HepG2 (cell line): ENCODE data around the gene CABP2. TPM values are rescaled to one million over a fixed set of nuclear protein-coding genes. Genes with fewer than 3 reads are reported as not detected.

Experiments
- BRCA1 ChIP-seq: sonication (generic); formaldehyde crosslinking; IDR thresholded peaks from 2 replicates; pipeline ENCODE4 v1.4.0; 2020; ENCODE audit warnings: missing genetic modification reagents
- CC2D1A ChIP-seq: sonication (generic); formaldehyde crosslinking; IDR thresholded peaks from 2 replicates; pipeline ENCODE4 v1.8.1; 2023; ENCODE audit warnings: mild to moderate bottlenecking, missing genetic modification reagents
- DPF2 ChIP-seq: sonication (generic); formaldehyde crosslinking; IDR thresholded peaks from 2 replicates; pipeline ENCODE4 v1.4.0; 2020; ENCODE audit warnings: mild to moderate bottlenecking, low read depth, missing genetic modification reagents, borderline replicate concordance
- ELF1 ChIP-seq: sonication (generic); formaldehyde crosslinking; IDR thresholded peaks from 2 replicates; pipeline ENCODE4 v1.4.0; 2020; ENCODE audit warnings: missing genetic modification reagents
- HCFC1 ChIP-seq: fragments of 150-350 bp; IDR thresholded peaks from 2 replicates; pipeline ENCODE4 v1.6.1; 2014; ENCODE audit warnings: low read depth, low read length
- HNRNPH1 ChIP-seq: fragments of 200-400 bp; formaldehyde crosslinking; optimal IDR thresholded peaks from 2 replicates; pipeline ENCODE3; 2017; ENCODE audit warnings: mild to moderate bottlenecking, low read depth, low read length
- MXD1 ChIP-seq: sonication (generic); formaldehyde crosslinking; IDR thresholded peaks from 2 replicates; pipeline ENCODE4 v1.4.0; 2020; ENCODE audit warnings: mild to moderate bottlenecking, missing genetic modification reagents
- MXI1 ChIP-seq: IDR thresholded peaks from 3 replicates; pipeline ENCODE4 v1.6.1; 2012; ENCODE audit warnings: low read depth, low read length, inconsistent platforms, borderline replicate concordance
- NFYB ChIP-seq: sonication (generic); formaldehyde crosslinking; IDR thresholded peaks from 2 replicates; pipeline ENCODE4 v1.4.0; 2020; ENCODE audit warnings: missing genetic modification reagents
- RAD51 ChIP-seq: fragments of 450-650 bp; IDR thresholded peaks from 2 replicates; pipeline ENCODE4 v1.6.1; 2016; ENCODE audit warnings: borderline replicate concordance
- RORA ChIP-seq: sonication (generic); formaldehyde crosslinking; IDR thresholded peaks from 2 replicates; pipeline ENCODE4 v1.5.0; 2020; ENCODE audit warnings: mild to moderate bottlenecking, missing genetic modification reagents, moderate library complexity
- RXRA ChIP-seq: sonication (generic); formaldehyde crosslinking; IDR thresholded peaks from 2 replicates; pipeline ENCODE4 v1.5.1; 2020; ENCODE audit warnings: missing genetic modification reagents
- SKIL ChIP-seq: sonication (generic); formaldehyde crosslinking; IDR thresholded peaks from 2 replicates; pipeline ENCODE4 v1.8.0; 2022; ENCODE audit warnings: missing genetic modification reagents, mild to moderate bottlenecking, moderate library complexity, borderline replicate concordance
- TOPORS ChIP-seq: sonication (generic); formaldehyde crosslinking; IDR thresholded peaks from 2 replicates; pipeline ENCODE4 v1.8.0; 2023; ENCODE audit warnings: mild to moderate bottlenecking, missing genetic modification reagents
- TRIM24 ChIP-seq: sonication (generic); formaldehyde crosslinking; IDR thresholded peaks from 2 replicates; pipeline ENCODE4 v1.8.0; 2022; ENCODE audit warnings: mild to moderate bottlenecking, missing genetic modification reagents
- YEATS4 ChIP-seq: sonication (generic); formaldehyde crosslinking; IDR thresholded peaks from 2 replicates; pipeline ENCODE4 v1.4.0; 2020; ENCODE audit warnings: missing genetic modification reagents, borderline replicate concordance
- ZBTB46 ChIP-seq: sonication (generic); formaldehyde crosslinking; IDR thresholded peaks from 2 replicates; pipeline ENCODE4 v1.4.0; 2020; ENCODE audit warnings: mild to moderate bottlenecking, missing genetic modification reagents, borderline replicate concordance
- ZNF10 ChIP-seq: sonication (generic); formaldehyde crosslinking; IDR thresholded peaks from 2 replicates; pipeline ENCODE4 v1.4.0; 2020; ENCODE audit warnings: mild to moderate bottlenecking, low read depth, missing genetic modification reagents, borderline replicate concordance
- ZNF510 ChIP-seq: sonication (generic); formaldehyde crosslinking; IDR thresholded peaks from 2 replicates; pipeline ENCODE4 v1.4.0; 2020; ENCODE audit warnings: low read depth, mild to moderate bottlenecking, missing genetic modification reagents
- ZNF570 ChIP-seq: sonication (generic); formaldehyde crosslinking; IDR thresholded peaks from 2 replicates; pipeline ENCODE4 v1.4.0; 2020; ENCODE audit warnings: mild to moderate bottlenecking, missing genetic modification reagents, borderline replicate concordance
- ZNF7 ChIP-seq: IDR thresholded peaks from 2 replicates; pipeline ENCODE4 v1.6.1; 2016; ENCODE audit warnings: missing biosample characterization, missing genetic modification reagents
- ZNF878 ChIP-seq: sonication (generic); formaldehyde crosslinking; IDR thresholded peaks from 2 replicates; pipeline ENCODE4 v1.8.1; 2023; ENCODE audit warnings: mild to moderate bottlenecking, missing genetic modification reagents, moderate library complexity
- polyA plus RNA-seq, 8 experiments: library from polyadenylated mRNA; depleted of rRNA in 3 of 8; stranded (reverse) in 7 of 8; unstranded in 1 of 8; fragments of >200 nt; fragmentation: Illumina TruSeq in 4 of 8; extraction: Trizol in 4 of 8; gene quantifications; 2 replicates each; pipeline versions ENCODE4 v1.2.1 to v1.2.3, GENCODE V29; 2011 to 2016; ENCODE audit warnings: low read depth in 4 of 8, missing spikeins in 1 of 8, mixed read lengths in 1 of 8; ENCODE audit not compliant: insufficient read depth in 1 of 8
- total RNA-seq, 5 experiments: library from RNA; depleted of rRNA; stranded (reverse); fragments of >200 nt; fragmentation: Illumina TruSeq; extraction: Trizol; gene quantifications; 2 replicates each; pipeline ENCODE4 v1.2.3, GENCODE V29; 2016; ENCODE audit warnings: low read depth in 1 of 5
- TF ChIP-seq, protein P1 (sequence below): sonication (generic); formaldehyde crosslinking; IDR thresholded peaks from 2 replicates; pipeline ENCODE4 v1.8.0; 2022; ENCODE audit warnings: missing genetic modification reagents, mild to moderate bottlenecking, borderline replicate concordance
- TF ChIP-seq, protein P2 (sequence below): sonication (generic); formaldehyde crosslinking; IDR thresholded peaks from 2 replicates; pipeline ENCODE4 v1.5.0; 2020; ENCODE audit warnings: missing genetic modification reagents, mild to moderate bottlenecking, borderline replicate concordance

The CABP2 gene
- total and polyA plus RNA-seq, 2 of the 13 experiments (the other 11 are each of a cell fraction or from before 2014, with no cell fraction given), result not detected

DNA sequence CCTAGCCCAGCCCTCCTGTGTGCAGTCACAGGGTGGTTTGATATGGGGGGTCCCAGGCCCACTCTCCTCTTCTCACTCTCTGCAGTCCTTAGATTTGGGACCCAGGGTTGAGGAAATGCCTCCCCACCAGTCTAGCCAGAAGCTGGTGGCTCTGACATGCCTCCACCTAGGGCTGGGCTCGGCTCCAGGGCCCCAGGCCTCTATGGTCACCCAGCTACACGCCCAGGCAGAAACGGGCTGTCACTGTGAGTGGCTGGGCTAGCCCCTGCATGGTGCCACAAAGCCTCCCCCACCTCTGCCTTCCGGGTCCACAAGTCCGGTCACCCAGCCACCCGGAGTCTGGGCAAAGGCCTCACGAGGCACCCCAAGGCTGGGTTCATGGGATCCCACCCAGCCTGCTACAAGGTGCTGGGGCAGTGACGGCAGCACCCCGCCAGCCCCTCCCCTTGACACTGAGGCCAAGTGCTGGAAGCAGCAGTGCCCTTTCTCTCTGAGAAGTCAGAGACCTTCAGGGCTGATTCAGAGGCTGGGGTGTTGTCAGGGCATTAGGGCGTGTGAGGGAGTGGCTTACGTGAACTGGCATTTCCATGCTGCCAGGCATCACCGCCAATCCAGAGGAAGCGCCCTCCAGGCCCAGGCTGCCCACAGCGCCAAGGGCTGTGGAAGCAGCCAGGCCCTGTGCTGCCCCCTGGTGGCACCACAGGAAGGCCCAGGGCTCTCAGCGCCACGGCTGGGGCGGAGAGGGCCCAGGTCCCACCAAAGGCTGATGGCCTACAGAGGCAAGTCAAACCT is 17.4 kb downstream of the CABP2 start (continued):
- TF ChIP-seq ZNF878 (no peak), MXI1 (no peak; the same call in 2 of the 3 replicates), YEATS4 (CRISPR knock-in tag) (no peak; the same call in 1 of the 2 replicates), ZNF7 (CRISPR knock-in tag) (no peak), NFYB (no peak), RORA (no peak), ZBTB46 (CRISPR knock-in tag) (0 out of 2 replicates have a peak, but pooled peaks have one; percentile 61), BRCA1 (no peak), TRIM24 (no peak), ZNF570 (CRISPR knock-in tag) (no peak), RAD51 (no peak), DPF2 (CRISPR knock-in tag) (no peak), MXD1 (CRISPR knock-in tag) (peak; percentile 27; the same call in 1 of the 2 replicates), TOPORS (no peak), ZNF10 (no peak), ELF1 (CRISPR knock-in tag) (peak; percentile 44; the same call in 1 of the 2 replicates), HCFC1 (no peak), CC2D1A (CRISPR knock-in tag) (no peak), HNRNPH1 (no peak), RXRA (CRISPR knock-in tag) (peak; percentile 68), ZNF510 (CRISPR knock-in tag) (no peak), SKIL (CRISPR knock-in tag) (0 out of 2 replicates have a peak, but pooled peaks have one; percentile 39)
- TF ChIP-seq, protein P1, sequence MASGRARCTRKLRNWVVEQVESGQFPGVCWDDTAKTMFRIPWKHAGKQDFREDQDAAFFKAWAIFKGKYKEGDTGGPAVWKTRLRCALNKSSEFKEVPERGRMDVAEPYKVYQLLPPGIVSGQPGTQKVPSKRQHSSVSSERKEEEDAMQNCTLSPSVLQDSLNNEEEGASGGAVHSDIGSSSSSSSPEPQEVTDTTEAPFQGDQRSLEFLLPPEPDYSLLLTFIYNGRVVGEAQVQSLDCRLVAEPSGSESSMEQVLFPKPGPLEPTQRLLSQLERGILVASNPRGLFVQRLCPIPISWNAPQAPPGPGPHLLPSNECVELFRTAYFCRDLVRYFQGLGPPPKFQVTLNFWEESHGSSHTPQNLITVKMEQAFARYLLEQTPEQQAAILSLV (CRISPR knock-in tag), result peak; percentile 71; the same call in 1 of the 2 replicates
- TF ChIP-seq, protein P2, sequence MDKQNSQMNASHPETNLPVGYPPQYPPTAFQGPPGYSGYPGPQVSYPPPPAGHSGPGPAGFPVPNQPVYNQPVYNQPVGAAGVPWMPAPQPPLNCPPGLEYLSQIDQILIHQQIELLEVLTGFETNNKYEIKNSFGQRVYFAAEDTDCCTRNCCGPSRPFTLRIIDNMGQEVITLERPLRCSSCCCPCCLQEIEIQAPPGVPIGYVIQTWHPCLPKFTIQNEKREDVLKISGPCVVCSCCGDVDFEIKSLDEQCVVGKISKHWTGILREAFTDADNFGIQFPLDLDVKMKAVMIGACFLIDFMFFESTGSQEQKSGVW (CRISPR knock-in tag), result no peak
